C4-2B (cell line): ENCODE data around the gene BCR.

ENCODE experiments used
- H3K27ac ChIP-seq: fragments of 450-650 bp; 2 replicates; pipeline ENCODE4 v1.5.1; 2017
- ZFX ChIP-seq: fragments of 450-650 bp; IDR thresholded peaks from 2 replicates; pipeline ENCODE4 v1.6.1; 2017
- TF ChIP-seq, protein P1 (sequence below): fragments of 450-650 bp; conservative IDR thresholded peaks from 2 replicates; pipeline ENCODE4 v1.5.1; 2017; ENCODE audit warnings: mild to moderate bottlenecking

The BCR gene

DNA sequence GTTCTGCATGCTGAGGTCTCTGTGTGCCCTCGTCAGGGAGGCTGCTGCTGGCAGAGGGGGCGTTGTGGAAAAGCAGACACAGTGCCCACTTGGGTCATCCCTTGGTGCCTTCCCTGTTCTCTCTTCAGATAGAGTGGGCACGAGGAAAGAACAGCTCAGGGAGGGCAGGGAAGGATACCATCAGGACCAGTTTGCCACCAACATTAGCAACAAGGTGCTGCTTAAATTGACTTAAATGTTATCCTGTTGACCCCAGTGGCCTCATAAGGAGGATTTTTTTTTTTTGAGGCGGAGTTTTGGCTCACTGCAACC lies 91.2 kb downstream of the BCR start:
- H3K27ac ChIP-seq: no peak overlapping the region
- no peak for TF ChIP-seq ZFX
- TF ChIP-seq, protein P1, sequence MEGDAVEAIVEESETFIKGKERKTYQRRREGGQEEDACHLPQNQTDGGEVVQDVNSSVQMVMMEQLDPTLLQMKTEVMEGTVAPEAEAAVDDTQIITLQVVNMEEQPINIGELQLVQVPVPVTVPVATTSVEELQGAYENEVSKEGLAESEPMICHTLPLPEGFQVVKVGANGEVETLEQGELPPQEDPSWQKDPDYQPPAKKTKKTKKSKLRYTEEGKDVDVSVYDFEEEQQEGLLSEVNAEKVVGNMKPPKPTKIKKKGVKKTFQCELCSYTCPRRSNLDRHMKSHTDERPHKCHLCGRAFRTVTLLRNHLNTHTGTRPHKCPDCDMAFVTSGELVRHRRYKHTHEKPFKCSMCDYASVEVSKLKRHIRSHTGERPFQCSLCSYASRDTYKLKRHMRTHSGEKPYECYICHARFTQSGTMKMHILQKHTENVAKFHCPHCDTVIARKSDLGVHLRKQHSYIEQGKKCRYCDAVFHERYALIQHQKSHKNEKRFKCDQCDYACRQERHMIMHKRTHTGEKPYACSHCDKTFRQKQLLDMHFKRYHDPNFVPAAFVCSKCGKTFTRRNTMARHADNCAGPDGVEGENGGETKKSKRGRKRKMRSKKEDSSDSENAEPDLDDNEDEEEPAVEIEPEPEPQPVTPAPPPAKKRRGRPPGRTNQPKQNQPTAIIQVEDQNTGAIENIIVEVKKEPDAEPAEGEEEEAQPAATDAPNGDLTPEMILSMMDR: no peak

DNA sequence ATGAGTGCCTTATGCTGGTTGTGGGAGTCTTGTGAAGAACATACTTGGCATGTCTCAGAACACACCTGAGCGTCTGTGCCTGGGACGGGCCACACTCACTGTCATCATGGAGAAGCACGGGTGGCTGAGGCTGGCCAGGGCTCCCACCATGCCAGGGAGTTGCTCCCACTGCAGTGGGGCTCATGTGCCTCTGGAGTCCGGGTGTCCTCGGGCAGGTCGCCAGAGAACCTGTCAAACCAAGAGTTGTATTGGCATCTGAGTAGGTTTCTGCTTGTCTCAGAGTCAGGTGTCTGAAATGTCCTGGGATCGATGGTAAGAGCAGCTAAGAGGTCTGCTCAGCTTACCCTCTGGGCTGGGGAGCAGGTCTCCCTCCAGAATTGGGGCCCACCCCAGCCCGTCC lies 92.1 kb downstream of the BCR start:
- TF ChIP-seq, protein P1: no peak
- TF ChIP-seq ZFX: no peak
- H3K27ac ChIP-seq: no peak overlapping the region

- TF ChIP-seq, protein P1: no peak
- no peak for TF ChIP-seq ZFX
- H3K27ac ChIP-seq: no peak overlapping the region
These were observed 92.5 kb downstream of the BCR start for GRCh38 chr22:23272834-23273233.

DNA sequence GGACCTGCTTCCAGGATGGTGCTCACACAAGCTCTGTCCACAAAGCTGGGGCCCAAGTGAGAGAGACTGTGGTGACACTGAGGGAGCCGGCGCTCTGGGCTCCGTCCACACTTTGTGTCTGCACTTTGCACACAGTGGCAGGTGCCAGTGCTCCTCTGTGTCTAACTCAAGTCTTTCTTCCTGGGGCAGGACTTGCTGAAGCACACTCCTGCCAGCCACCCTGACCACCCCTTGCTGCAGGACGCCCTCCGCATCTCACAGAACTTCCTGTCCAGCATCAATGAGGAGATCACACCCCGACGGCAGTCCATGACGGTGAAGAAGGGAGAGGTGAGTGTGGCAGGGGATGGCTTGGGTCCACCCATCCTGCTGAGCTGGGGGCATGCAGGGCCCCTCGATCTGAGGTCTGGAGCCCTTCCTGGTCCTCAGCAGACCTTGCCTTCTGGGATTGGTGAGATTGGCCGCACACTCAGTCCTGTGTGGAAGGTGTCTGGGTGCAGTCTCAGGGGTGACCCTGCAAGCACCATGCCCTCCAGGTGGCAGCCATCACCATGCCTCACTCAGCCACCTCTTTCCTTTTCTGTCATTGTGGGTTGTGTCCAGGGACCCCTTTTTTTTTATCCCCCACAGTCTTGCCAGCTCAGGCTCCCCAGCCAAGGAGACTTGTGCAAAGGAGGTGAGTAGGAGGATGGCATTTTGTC lies 93.3 kb downstream of the BCR start:
- TF ChIP-seq, protein P1: no peak
- TF ChIP-seq ZFX: no peak
- H3K27ac ChIP-seq: no peak overlapping the region

DNA sequence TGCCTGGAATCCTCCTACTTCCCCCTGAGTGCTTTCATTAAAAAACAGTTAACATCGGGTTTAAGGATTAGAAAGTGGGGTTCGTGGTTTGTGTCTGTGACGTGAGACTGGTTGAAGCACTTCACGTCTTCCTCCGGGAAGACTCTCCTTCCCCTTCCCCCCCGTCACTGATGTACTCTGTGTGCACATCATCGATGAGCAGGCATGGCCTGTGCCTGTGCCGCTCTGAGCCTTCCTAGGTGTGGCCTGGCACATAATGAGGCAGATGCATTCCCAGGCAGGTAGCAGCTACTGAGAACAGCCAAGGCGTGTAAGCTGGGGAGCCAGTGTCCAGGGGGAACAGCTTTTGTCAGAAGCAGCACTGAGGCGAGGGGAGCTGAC lies 93.8 kb downstream of the BCR start:
- no peak for TF ChIP-seq ZFX
- TF ChIP-seq, protein P1: no peak
- no peak overlapping the region for H3K27ac ChIP-seq

DNA sequence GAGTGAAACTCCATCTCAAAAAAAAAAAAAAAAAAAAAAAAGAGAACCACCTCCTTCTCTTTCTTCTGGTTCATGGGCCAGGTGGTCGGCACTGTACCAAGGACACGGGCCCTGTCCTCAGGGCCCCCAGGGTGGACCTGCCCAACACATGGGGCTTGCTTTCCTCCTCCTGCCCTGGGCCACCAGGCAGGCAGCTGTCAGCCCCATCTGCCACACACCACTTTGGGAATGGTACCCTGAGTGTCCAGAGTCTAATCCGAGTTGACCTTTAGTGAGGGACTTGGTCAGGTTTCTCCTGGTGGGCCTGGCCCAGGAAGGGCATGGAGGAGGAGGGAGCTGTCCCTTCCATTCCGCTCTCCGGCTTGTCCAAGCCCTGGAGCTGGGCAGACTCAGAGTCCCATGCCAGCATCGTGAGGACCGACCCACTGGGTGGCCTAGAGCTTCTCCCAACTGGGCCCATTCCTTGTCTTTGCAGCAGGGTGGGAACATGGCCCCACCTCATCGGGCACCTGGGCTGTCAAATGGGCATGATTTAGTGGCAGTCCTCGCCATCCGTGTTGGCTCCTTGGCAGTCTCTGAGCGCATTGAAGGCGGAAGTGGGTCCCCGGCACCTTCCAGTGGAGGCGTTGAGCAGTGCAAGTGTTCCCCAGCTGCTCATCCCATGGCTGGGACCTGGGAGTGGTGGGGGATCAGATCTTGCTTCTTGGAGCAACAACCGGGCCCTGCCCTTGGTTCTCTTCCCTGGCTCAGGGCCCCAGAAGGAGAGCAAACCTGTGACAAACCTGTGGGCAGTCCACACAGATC lies 94.8 kb downstream of the BCR start:
- H3K27ac ChIP-seq: no peak overlapping the region

GRCh38 chr22:23275751-23276150 lies 95.4 kb downstream of the BCR start:
- TF ChIP-seq ZFX: no peak
- TF ChIP-seq, protein P1: no peak
- H3K27ac ChIP-seq: no peak overlapping the region

More for the DNA sequence above, 94.8 kb downstream of the BCR start:
- TF ChIP-seq, protein P1: no peak
- no peak for TF ChIP-seq ZFX
